ENCODE results near the gene ADGRG7.

The ADGRG7 gene

DNA sequence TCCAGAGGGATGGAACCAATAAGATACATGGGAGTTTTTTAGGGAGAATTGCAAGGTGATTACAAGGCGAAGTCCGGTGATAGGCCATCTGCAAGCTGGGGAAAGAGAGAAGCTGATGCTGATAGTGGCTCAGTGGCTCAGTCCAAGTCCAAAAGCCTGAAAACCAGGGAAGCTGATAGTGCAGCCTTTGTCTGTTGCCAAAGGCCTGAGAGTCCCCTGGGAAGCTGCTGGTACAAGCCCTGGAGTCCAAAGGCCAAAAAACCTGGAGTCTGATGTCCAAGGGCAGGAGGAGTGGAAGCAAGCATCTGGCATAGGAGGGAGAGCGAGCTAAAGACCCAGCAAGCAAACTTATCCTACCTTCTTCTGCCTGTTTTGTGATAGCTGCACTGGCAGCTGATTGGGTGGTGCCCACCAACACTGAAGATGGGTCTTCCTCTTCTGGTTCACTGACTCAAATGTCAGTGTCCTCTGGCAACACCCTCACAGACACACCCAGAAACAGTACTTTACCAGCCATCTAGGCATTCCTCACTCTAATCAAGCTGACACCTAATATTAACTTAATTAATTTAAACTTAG is 116.6 kb downstream of the ADGRG7 start:
- intact Hi-C loops (cut with DNase I) = no loop called here
- DNase-seq = no peak

DNA sequence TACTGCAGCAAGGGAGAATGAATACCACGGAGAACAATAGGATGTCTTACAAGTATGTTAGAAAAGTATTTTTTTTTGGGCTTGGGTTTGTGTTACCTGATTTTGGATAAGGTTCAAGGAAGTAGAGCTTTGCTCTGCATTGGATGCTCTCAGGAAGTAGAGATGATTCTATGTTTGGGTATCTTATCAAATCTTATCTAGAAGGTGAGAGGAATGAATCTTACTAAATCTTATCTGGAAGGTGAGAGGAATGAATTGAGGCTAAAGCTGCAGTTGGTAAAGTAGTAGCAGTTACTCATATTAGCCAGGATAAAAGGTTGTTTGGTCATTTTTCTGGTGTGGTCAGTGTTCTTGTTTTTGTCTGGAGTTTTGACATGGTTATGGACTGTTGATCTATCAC is 117.3 kb downstream of the ADGRG7 start:
- intact Hi-C loops (cut with DNase I) = no loop called here
- DNase-seq = no peak

DNA sequence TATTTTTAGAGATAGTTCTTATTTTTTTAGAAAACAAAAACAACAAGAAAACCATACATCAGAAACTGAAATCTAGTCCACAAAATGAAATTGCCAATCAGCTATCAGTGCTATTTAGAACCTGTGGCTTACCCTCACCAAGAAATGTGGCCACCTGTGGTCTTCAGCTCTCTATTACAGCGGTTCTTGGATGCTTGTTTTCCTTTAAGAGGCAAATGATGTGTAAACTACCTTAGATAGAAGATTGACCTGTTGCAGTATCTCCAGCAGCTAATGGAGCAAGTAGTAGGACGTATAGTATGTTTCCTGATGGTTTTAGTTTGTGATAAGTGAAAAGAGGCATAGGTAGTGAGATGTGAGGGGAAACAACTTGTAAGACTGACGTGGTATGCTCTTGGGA is 121.1 kb downstream of the ADGRG7 start:
- no peak for DNase-seq
- intact Hi-C loops (cut with DNase I) = no loop called here

DNA sequence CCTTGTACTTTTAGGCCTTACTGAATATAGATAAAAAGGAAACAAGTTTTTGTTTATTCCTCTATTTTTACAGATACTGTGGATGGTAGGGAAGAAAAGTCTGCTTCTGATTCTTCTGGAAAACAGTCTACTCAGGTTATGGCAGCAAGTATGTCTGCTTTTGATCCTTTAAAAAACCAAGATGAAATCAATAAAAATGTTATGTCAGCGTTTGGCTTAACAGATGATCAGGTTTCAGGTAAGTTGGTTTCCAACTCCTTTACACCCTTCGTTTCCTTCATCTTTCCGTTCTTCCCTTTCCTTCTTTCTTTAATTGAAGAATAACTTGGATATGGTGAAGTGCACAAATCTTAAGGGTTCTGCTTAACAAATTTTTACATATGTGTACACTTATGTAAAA is 123.0 kb downstream of the ADGRG7 start:
- intact Hi-C loops (cut with DNase I) = no loop called here
- DNase-seq = no peak

DNA sequence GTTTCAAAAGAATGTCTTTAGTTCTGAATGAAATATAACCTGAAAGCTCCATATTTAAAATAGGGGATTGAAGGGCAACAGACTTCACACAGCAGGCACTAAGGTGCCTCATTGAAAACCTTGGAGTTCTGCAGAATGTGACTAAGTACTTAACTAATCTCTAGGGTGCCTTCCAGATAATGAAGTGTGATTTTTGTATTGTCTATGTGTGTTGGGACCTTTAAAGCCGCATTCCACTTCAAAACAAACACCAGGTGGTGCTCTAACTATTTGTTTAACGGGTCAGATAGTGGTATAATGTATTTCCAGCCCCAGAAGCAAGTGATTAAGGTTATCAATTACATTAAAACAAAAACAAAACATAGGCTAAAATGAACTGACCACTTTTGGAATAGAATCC is 127.9 kb downstream of the ADGRG7 start:
- no peak for DNase-seq
- intact Hi-C loops (cut with DNase I) = no loop called here

GRCh38 chr3:100740207-100740606 is 130.8 kb downstream of the ADGRG7 start:
- no peak for DNase-seq
- intact Hi-C loops (cut with DNase I) = no loop called here

- intact Hi-C loops (cut with DNase I) = no loop called here
- DNase-seq = no peak
Measured at GRCh38 chr3:100743535-100743934, 134.1 kb downstream of the ADGRG7 start.

DNA sequence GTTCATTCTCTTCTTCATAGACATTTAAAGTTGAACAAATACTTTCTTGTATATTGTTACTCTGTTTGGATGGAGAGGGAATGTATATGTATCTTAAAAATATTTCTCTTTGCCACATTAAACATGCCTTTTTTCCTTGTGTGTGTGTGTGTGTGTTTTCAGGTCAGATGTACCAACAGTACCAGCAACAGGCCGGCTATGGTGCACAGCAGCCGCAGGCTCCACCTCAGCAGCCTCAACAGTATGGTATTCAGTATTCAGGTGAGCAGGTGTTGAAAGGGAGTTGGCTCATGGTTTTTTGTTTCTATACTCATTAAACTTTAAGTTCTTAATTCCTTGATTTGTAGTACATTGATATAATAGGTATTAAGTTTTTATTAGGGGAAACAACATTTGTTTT is 135.3 kb downstream of the ADGRG7 start:
- no peak for DNase-seq
- intact Hi-C loops (cut with DNase I) = no loop called here
